ENCODE data around the gene DIAPH2. TPM values are rescaled to one million over a fixed set of nuclear protein-coding genes. Genes with fewer than 3 reads are reported as not detected.

Gene DIAPH2
- total RNA-seq, 4 donors from 2014 or later, result 11.1 to 26.5 (median 18.7) TPM

- no peak overlapping the region for H3K4me3 ChIP-seq (replicated peaks in 1 of 3)
- no peak for DNase-seq
- intact Hi-C loops (cut with DNase I), result no loop called here
- no peaks in the 10 kb centered on the region for H3K9me3 ChIP-seq
- no peaks in the 10 kb centered on the region for H3K27me3 ChIP-seq
- no peaks in the 10 kb centered on the region for H3K36me3 ChIP-seq
- no peak overlapping the region for H3K27ac ChIP-seq
- TF ChIP-seq CTCF (IDR thresholded peaks at IDR 0.05) (no peak), POLR2A (IDR thresholded peaks at IDR 0.05) (no peak)
- H3K4me1 ChIP-seq, result no peaks in the 10 kb centered on the region
Observed at GRCh38 chrX:97504431-97504830, 819.8 kb downstream of the DIAPH2 start.

GRCh38 chrX:97517763-97518162 lies 833.1 kb downstream of the DIAPH2 start:
- H3K27me3 ChIP-seq, result no peaks in the 10 kb centered on the region
- H3K4me3 ChIP-seq (replicated peaks in 1 of 3), result no peak overlapping the region
- no peak overlapping the region for H3K27ac ChIP-seq
- no peaks in the 10 kb centered on the region for H3K36me3 ChIP-seq
- intact Hi-C loops (cut with DNase I), result no loop called here
- H3K9me3 ChIP-seq, result no peaks in the 10 kb centered on the region
- WGBS, 2 donors, result 82 to 87% methylated on average over 2 of the region's 2 CpGs
- no peaks in the 10 kb centered on the region for H3K4me1 ChIP-seq
- DNase-seq, result no peak
- TF ChIP-seq CTCF (IDR thresholded peaks at IDR 0.05), result no peak

GRCh38 chrX:97522307-97522706 lies 837.7 kb downstream of the DIAPH2 start:
- H3K9me3 ChIP-seq, result no peaks in the 10 kb centered on the region
- DNase-seq, result no peak
- H3K4me1 ChIP-seq, result no peaks in the 10 kb centered on the region
- no peak overlapping the region for H3K27ac ChIP-seq
- TF ChIP-seq CTCF (IDR thresholded peaks at IDR 0.05), result no peak
- no peak for TF ChIP-seq POLR2A (IDR thresholded peaks at IDR 0.05)
- no peaks in the 10 kb centered on the region for H3K27me3 ChIP-seq
- H3K4me3 ChIP-seq (replicated peaks in 1 of 3), result no peak overlapping the region
- WGBS, 2 donors, result 90 to 100% methylated on average over 2 of the region's 2 CpGs
- H3K36me3 ChIP-seq, result no peaks in the 10 kb centered on the region
- intact Hi-C loops (cut with DNase I), result no loop called here

- WGBS, 2 donors, result 91 to 94% methylated on average over 2 of the region's 2 CpGs
Observed at GRCh38 chrX:97524340-97524739, 839.7 kb downstream of the DIAPH2 start.

GRCh38 chrX:97524997-97525396 lies 840.4 kb downstream of the DIAPH2 start:
- no peaks in the 10 kb centered on the region for H3K9me3 ChIP-seq
- no peak overlapping the region for H3K27ac ChIP-seq
- no peak for DNase-seq
- no peak overlapping the region for H3K4me3 ChIP-seq (replicated peaks in 1 of 3)
- no peaks in the 10 kb centered on the region for H3K27me3 ChIP-seq
- H3K36me3 ChIP-seq, result no peaks in the 10 kb centered on the region
- TF ChIP-seq POLR2A (IDR thresholded peaks at IDR 0.05) (no peak), CTCF (IDR thresholded peaks at IDR 0.05) (no peak)
- 81 to 94% methylated on average over 3 of the region's 3 CpGs for WGBS, 2 donors
- intact Hi-C loops (cut with DNase I), result no loop called here
- H3K4me1 ChIP-seq, result no peaks in the 10 kb centered on the region

More at GRCh38 chrX:97524340-97524739, 839.7 kb downstream of the DIAPH2 start:
- Histone ChIP-seq H3K36me3 (no peaks in the 10 kb centered on the region), H3K27ac (no peak overlapping the region), H3K9me3 (no peaks in the 10 kb centered on the region), H3K4me3 (replicated peaks in 1 of 3) (no peak overlapping the region), H3K27me3 (no peaks in the 10 kb centered on the region), H3K4me1 (no peaks in the 10 kb centered on the region)
- TF ChIP-seq POLR2A (IDR thresholded peaks at IDR 0.05) (no peak), CTCF (IDR thresholded peaks at IDR 0.05) (no peak)
- DNase-seq, result no peak
- intact Hi-C loops (cut with DNase I), result no loop called here
